Trophoblast cell (in vitro differentiated cells and primary cell): Measurements from ENCODE around the gene OR4E2.

Source experiments
- DNase-seq, 2 donors: peaks; one replicate each; pipeline ENCODE4 v3.0.0-alpha.2; 2016
- H2AFZ ChIP-seq: 2 replicates; pipeline ENCODE4 v1.6.1; 2013; ENCODE audit warnings: low read length, moderate library complexity, mild to moderate bottlenecking; ENCODE audit not compliant: insufficient read depth, poor library complexity
- H2AK5ac ChIP-seq: 2 replicates; pipeline ENCODE4 v1.6.1; 2013; ENCODE audit warnings: mild to moderate bottlenecking, low read length
- H2BK120ac ChIP-seq: 2 replicates; pipeline ENCODE4 v1.6.1; 2013; ENCODE audit warnings: low read length, mild to moderate bottlenecking, moderate library complexity; ENCODE audit not compliant: insufficient read depth, poor library complexity
- H2BK12ac ChIP-seq: 2 replicates; pipeline ENCODE4 v1.6.1; 2013; ENCODE audit warnings: mild to moderate bottlenecking, low read length, moderate library complexity
- H2BK5ac ChIP-seq: 2 replicates; pipeline ENCODE4 v1.6.1; 2013; ENCODE audit warnings: low read length, low read depth, moderate library complexity, mild to moderate bottlenecking; ENCODE audit not compliant: poor library complexity
- H3K14ac ChIP-seq: 2 replicates; pipeline ENCODE4 v1.6.1; 2013; ENCODE audit warnings: mild to moderate bottlenecking, low read length
- H3K18ac ChIP-seq: 2 replicates; pipeline ENCODE4 v1.6.1; 2013; ENCODE audit warnings: mild to moderate bottlenecking, low read length
- H3K23ac ChIP-seq: 2 replicates; pipeline ENCODE4 v1.6.1; 2013; ENCODE audit warnings: low read length
- H3K27ac ChIP-seq: 2 replicates; pipeline ENCODE4 v1.5.1; 2013; ENCODE audit warnings: low read depth, mild to moderate bottlenecking, inconsistent platforms, low read length, moderate library complexity
- H3K27me3 ChIP-seq: 2 replicates; pipeline ENCODE4 v1.6.1; 2013; ENCODE audit warnings: inconsistent platforms, mild to moderate bottlenecking, low read length, moderate library complexity; ENCODE audit not compliant: insufficient read depth
- H3K36me3 ChIP-seq, 2 experiments: 1 replicate in 1 of 2; 2 replicates in 1 of 2; pipeline ENCODE4 v1.6.1; 2013; ENCODE audit warnings: low read length in 2 of 2, mild to moderate bottlenecking in 2 of 2, moderate library complexity in 1 of 2; ENCODE audit not compliant: insufficient read depth in 2 of 2, control insufficient read depth in 1 of 2
- H3K4ac ChIP-seq: 2 replicates; pipeline ENCODE4 v1.6.1; 2013; ENCODE audit warnings: low read depth, mild to moderate bottlenecking, low read length, moderate library complexity
- H3K4me1 ChIP-seq, 2 experiments: 1 replicate in 1 of 2; 2 replicates in 1 of 2; pipeline ENCODE4 v1.6.1; 2013; ENCODE audit warnings: low read length in 2 of 2, mild to moderate bottlenecking in 2 of 2, moderate library complexity in 1 of 2; ENCODE audit not compliant: insufficient read depth in 2 of 2, control insufficient read depth in 1 of 2
- H3K4me2 ChIP-seq: 2 replicates; pipeline ENCODE4 v1.6.1; 2013; ENCODE audit warnings: inconsistent platforms, mild to moderate bottlenecking, low read length, moderate library complexity
- H3K4me3 ChIP-seq: 2 replicates; pipeline ENCODE4 v1.5.1; 2013; ENCODE audit warnings: mild to moderate bottlenecking, low read depth, low read length, inconsistent platforms
- H3K79me1 ChIP-seq: one replicate; pipeline ENCODE4 v1.6.1; 2013; ENCODE audit warnings: low read length
- H3K79me2 ChIP-seq: 2 replicates; pipeline ENCODE4 v1.6.1; 2013; ENCODE audit warnings: low read length, mild to moderate bottlenecking; ENCODE audit not compliant: control insufficient read depth, insufficient read depth, poor library complexity
- H3K9ac ChIP-seq: 2 replicates; pipeline ENCODE4 v1.6.1; 2013; ENCODE audit warnings: mild to moderate bottlenecking, low read length
- H3K9me3 ChIP-seq: 2 replicates; pipeline ENCODE4 v1.6.1; 2013; ENCODE audit warnings: low read depth, mild to moderate bottlenecking, control low read depth, inconsistent platforms, low read length; ENCODE audit not compliant: insufficient read depth
- H4K12ac ChIP-seq: 2 replicates; pipeline ENCODE4 v1.6.1; 2013; ENCODE audit warnings: low read depth, mild to moderate bottlenecking, low read length, moderate library complexity
- H4K8ac ChIP-seq: 2 replicates; pipeline ENCODE4 v1.6.1; 2013; ENCODE audit warnings: low read depth, mild to moderate bottlenecking, low read length, moderate library complexity
- H4K91ac ChIP-seq: one replicate; pipeline ENCODE4 v1.6.1; 2013; ENCODE audit warnings: low read depth, mild to moderate bottlenecking, low read length, moderate library complexity
- WGBS: extraction: QIAGEN DNeasy Blood & Tissue Kit; methylation state at CpG from one replicate; pipeline ENCODE4 v1.1.7; 2013; ENCODE audit warnings: missing lambda C conversion rate; ENCODE audit not compliant: insufficient read length, insufficient coverage; ENCODE audit errors: extremely low coverage; 5-methylcytosine and 5-hydroxymethylcytosine counted together

OR4E2 gene

DNA sequence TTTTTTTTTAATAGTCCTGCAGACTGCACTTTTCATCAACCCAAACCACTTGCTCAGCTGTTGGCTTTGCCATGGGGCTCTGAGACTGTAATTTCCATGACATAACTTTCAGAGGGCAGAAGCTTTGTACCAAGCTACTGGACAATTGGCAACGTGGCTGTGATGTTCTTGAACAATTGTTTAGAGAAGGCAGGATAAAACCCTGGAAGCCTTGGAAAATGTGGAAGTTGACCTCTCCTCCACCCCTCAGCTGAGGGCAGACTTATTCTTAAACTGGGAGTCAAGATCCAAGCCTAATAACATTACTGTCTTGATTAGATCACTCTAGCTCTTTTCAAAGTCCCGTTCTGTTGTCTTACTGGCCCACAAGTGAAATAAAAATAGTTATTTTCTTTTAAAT, 17.7 kb downstream of the OR4E2 start:
- Histone ChIP-seq H3K4me3 (no peak overlapping the region), H3K4me2 (no peak overlapping the region), H2BK5ac (no peak overlapping the region), H4K91ac (no peak overlapping the region), H3K27ac (no peak overlapping the region), H3K27me3 (no peaks in the 10 kb centered on the region), H2AK5ac (no peak overlapping the region), H4K12ac (no peak overlapping the region), H3K9me3 (no peaks in the 10 kb centered on the region), H3K36me3 (no peaks in the 10 kb centered on the region), H2BK12ac (no peak overlapping the region), H3K4ac (no peak overlapping the region), H2BK120ac (no peak overlapping the region), H3K79me2 (no peaks in the 10 kb centered on the region), H3K23ac (no peak overlapping the region), H4K8ac (no peak overlapping the region), H3K9ac (no peak overlapping the region), H3K79me1 (no peaks in the 10 kb centered on the region), H3K18ac (no peak overlapping the region), H2AFZ (no peak overlapping the region), H3K14ac (no peak overlapping the region), H3K4me1 (no peaks in the 10 kb centered on the region)
- no peak for DNase-seq
- no CpG with 5 or more reads among the region's 2 CpGs for WGBS

DNA sequence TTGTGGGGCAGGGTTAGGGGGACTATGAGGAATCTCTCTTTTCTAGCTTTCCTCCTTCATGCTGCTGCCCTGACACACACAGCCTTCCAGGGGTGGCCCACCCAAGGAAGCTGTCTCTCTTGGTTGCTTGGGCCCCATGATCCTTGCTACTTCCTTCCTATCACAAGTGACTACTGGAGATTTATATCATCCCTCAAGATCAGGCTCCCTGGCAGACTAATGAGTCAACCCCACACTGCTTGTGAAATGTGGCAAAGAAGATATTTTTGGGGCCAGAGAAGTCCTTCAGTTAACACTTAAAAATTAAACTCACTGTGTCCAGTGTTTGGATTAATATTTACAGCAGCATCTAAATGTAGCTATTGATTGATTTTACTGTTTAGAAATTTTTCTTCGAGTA, 18.5 kb downstream of the OR4E2 start:
- no peak overlapping the region for H3K23ac ChIP-seq
- no peak overlapping the region for H3K18ac ChIP-seq
- no peak overlapping the region for H3K9ac ChIP-seq
- H3K27ac ChIP-seq, result no peak overlapping the region
- H4K91ac ChIP-seq, result no peak overlapping the region
- no peak overlapping the region for H2BK12ac ChIP-seq
- H3K4me3 ChIP-seq, result no peak overlapping the region
- no peaks in the 10 kb centered on the region for H3K36me3 ChIP-seq
- DNase-seq, result no peak
- no peak overlapping the region for H3K4ac ChIP-seq
- no peak overlapping the region for H3K4me2 ChIP-seq
- H3K9me3 ChIP-seq, result no peaks in the 10 kb centered on the region
- no peaks in the 10 kb centered on the region for H3K27me3 ChIP-seq
- H2BK120ac ChIP-seq, result no peak overlapping the region
- no peak overlapping the region for H3K14ac ChIP-seq
- no peaks in the 10 kb centered on the region for H3K79me2 ChIP-seq
- no peak overlapping the region for H2BK5ac ChIP-seq
- H4K8ac ChIP-seq, result no peak overlapping the region
- no peaks in the 10 kb centered on the region for H3K4me1 ChIP-seq
- H4K12ac ChIP-seq, result no peak overlapping the region
- H3K79me1 ChIP-seq, result no peaks in the 10 kb centered on the region
- WGBS, result no CpG with 5 or more reads among the region's 1 CpG
- H2AFZ ChIP-seq, result no peak overlapping the region
- no peak overlapping the region for H2AK5ac ChIP-seq

DNA sequence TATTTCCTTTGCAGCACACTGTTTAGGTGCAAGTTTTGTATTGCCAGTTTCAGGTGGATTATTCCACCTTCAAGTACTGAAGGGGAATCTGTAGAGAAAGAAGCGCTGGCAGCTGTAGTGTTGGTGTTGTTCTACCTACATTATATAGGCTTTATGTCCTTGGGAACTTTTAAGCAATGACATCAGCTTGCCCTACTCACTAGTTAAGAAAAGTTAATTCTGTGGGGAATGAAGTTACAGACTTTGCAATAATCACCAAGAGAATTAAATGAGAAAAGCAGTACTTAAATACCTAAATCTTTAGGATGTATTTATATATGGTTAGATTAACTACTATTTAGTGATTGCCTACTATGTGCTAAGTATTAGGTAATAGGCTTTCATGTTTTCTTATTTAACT, 20.1 kb downstream of the OR4E2 start, which contains the start of gene OR4E1:
Gene OR4E1, minus strand, starts transcription at position 101 of the 400 bp plus-strand sequence. CDS start 2,883 bp downstream, outside the sequence.
- H3K9me3 ChIP-seq, result no peaks in the 10 kb centered on the region
- no peak for DNase-seq
- no peak within 1 kb of the TSS for H3K9ac ChIP-seq
- no peak within 1 kb of the TSS for H3K18ac ChIP-seq
- no CpG with 5 or more reads among the region's 1 CpG for WGBS
- no peak within 1 kb of the TSS for H3K4me3 ChIP-seq
- H4K12ac ChIP-seq, result no peak within 1 kb of the TSS
- H4K91ac ChIP-seq, result no peak within 1 kb of the TSS
- no peaks in the 10 kb centered on the region for H3K36me3 ChIP-seq
- no peak within 1 kb of the TSS for H3K14ac ChIP-seq
- H3K4me1 ChIP-seq, result no peaks in the 10 kb centered on the region
- no peak within 1 kb of the TSS for H2BK5ac ChIP-seq
- H4K8ac ChIP-seq, result no peak within 1 kb of the TSS
- no peak within 1 kb of the TSS for H3K23ac ChIP-seq
- H3K27me3 ChIP-seq, result no peaks in the 10 kb centered on the region
- H2BK120ac ChIP-seq, result no peak within 1 kb of the TSS
- H3K79me1 ChIP-seq, result no peaks in the 10 kb centered on the region
- H3K27ac ChIP-seq, result no peak within 1 kb of the TSS
- no peaks in the 10 kb centered on the region for H3K79me2 ChIP-seq
- H3K4me2 ChIP-seq, result no peak within 1 kb of the TSS
- no peak within 1 kb of the TSS for H2AK5ac ChIP-seq
- no peak within 1 kb of the TSS for H2AFZ ChIP-seq
- H3K4ac ChIP-seq, result no peak within 1 kb of the TSS
- no peak within 1 kb of the TSS for H2BK12ac ChIP-seq

DNA sequence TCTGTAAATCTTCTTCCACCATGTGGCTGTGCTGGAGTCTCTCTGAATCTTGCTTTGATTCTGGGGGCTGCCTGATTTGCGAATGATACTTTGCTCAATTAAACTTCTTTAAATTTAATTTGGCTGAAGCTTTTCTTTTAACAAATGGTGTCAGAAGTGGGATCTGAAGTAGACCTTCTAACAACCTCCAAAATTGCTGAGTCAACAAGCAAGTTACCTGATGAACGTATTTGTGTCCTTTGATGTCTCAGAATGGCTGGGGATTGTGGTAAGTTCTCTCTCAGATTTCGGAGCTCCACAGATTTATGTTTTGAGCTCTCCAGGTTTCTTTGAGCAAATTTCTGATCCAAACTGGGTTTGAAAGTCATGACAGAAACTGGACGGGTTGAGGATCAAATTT, 21.9 kb downstream of the OR4E2 start:
- no CpG with 5 or more reads among the region's 4 CpGs for WGBS

More for the DNA sequence above, 21.9 kb downstream of the OR4E2 start:
- H3K9me3 ChIP-seq, result no peaks in the 10 kb centered on the region
- H3K18ac ChIP-seq, result no peak overlapping the region
- no peak overlapping the region for H2BK12ac ChIP-seq
- H3K27me3 ChIP-seq, result no peaks in the 10 kb centered on the region
- H2BK5ac ChIP-seq, result no peak overlapping the region
- H4K91ac ChIP-seq, result no peak overlapping the region
- no peak overlapping the region for H4K12ac ChIP-seq
- H3K36me3 ChIP-seq, result no peaks in the 10 kb centered on the region
- no peak overlapping the region for H3K23ac ChIP-seq
- no peaks in the 10 kb centered on the region for H3K79me1 ChIP-seq
- H2BK120ac ChIP-seq, result no peak overlapping the region
- no peak overlapping the region for H3K27ac ChIP-seq
- no peak overlapping the region for H2AFZ ChIP-seq
- H3K79me2 ChIP-seq, result no peaks in the 10 kb centered on the region
- no peak overlapping the region for H3K4ac ChIP-seq
- DNase-seq, result no peak
- no peak overlapping the region for H4K8ac ChIP-seq
- H3K14ac ChIP-seq, result no peak overlapping the region
- no peak overlapping the region for H3K4me2 ChIP-seq
- H3K4me3 ChIP-seq, result no peak overlapping the region
- H3K9ac ChIP-seq, result no peak overlapping the region
- H3K4me1 ChIP-seq, result no peaks in the 10 kb centered on the region
- H2AK5ac ChIP-seq, result no peak overlapping the region
